Natural killer cell (primary cell): Measurements from ENCODE around the gene SLC38A3. TPM values are rescaled to one million over a fixed set of nuclear protein-coding genes. Genes with fewer than 3 reads are reported as not detected.

ENCODE experiments used
- ATAC-seq, 3 donors: fragments of 150-1000 bp in 2 of 3; fragments of 200-7000 bp in 1 of 3; cut with Tn5 transposase; 1 replicate in 1 of 3; 2 replicates in 2 of 3; pipeline ENCODE4 v1.10.0; 2021; ENCODE audit warnings: mild to moderate bottlenecking in 2 of 3, moderate library complexity in 2 of 3
- DNase-seq, 2 donors: peaks; one replicate each; pipeline versions ENCODE4 v3.0.0 to v3.0.0-alpha.2; 2013 to 2021; ENCODE audit warnings: mixed read lengths in 1 of 2
- H3K27ac ChIP-seq: one replicate; pipeline ENCODE4 v1.5.1; 2013; ENCODE audit warnings: mild to moderate bottlenecking, low read length
- H3K27me3 ChIP-seq: one replicate; pipeline ENCODE4 v1.6.1; 2013; ENCODE audit warnings: low read length; ENCODE audit not compliant: control insufficient read depth, insufficient read depth
- H3K36me3 ChIP-seq: one replicate; pipeline ENCODE4 v1.6.1; 2013; ENCODE audit warnings: low read length; ENCODE audit not compliant: control insufficient read depth, insufficient read depth
- H3K4me1 ChIP-seq: one replicate; pipeline ENCODE4 v1.6.1; 2013; ENCODE audit warnings: low read length; ENCODE audit not compliant: control insufficient read depth, insufficient read depth
- H3K4me3 ChIP-seq: one replicate; pipeline ENCODE4 v1.5.1; 2013; ENCODE audit warnings: low read length
- H3K9me3 ChIP-seq: one replicate; pipeline ENCODE4 v1.6.1; 2013; ENCODE audit warnings: low read length; ENCODE audit not compliant: control insufficient read depth, insufficient read depth
- H3K27ac Mint-ChIP-seq, 2 donors: one replicate each; pipeline ENCODE4 v1.8.0; 2022; ENCODE audit warnings: mild to moderate bottlenecking in 2 of 2, mixed read lengths in 2 of 2, moderate library complexity in 1 of 2
- H3K27me3 Mint-ChIP-seq, 2 donors: one replicate each; pipeline ENCODE4 v1.8.0; 2022; ENCODE audit warnings: low read depth in 2 of 2, mixed read lengths in 2 of 2
- H3K36me3 Mint-ChIP-seq: one replicate; pipeline ENCODE4 v1.8.0; 2022; ENCODE audit warnings: mixed read lengths
- H3K4me1 Mint-ChIP-seq, 2 donors: one replicate each; pipeline ENCODE4 v1.8.0; 2022; ENCODE audit warnings: mixed read lengths in 2 of 2
- H3K4me3 Mint-ChIP-seq: one replicate; pipeline ENCODE4 v1.8.0; 2022; ENCODE audit warnings: mild to moderate bottlenecking, moderate library complexity, mixed read lengths
- H3K9me3 Mint-ChIP-seq, 2 donors: one replicate each; pipeline ENCODE4 v1.8.0; 2022; ENCODE audit warnings: mixed read lengths in 2 of 2
- WGBS: methylation state at CpG from one replicate; pipeline ENCODE4 v1.1.7; 2013; ENCODE audit warnings: missing lambda C conversion rate; ENCODE audit not compliant: insufficient coverage; 5-methylcytosine and 5-hydroxymethylcytosine counted together
- intact Hi-C: fragments of 100-400 bp; cut with micrococcal nuclease; formaldehyde crosslinking; loops from one replicate; pipeline ENCODE4 v1.14.2; 2022
- total RNA-seq, 4 donors: library from RNA; stranded (reverse); fragments of 120-200 nt in 1 of 4; gene quantifications; one replicate each; pipeline versions ENCODE4 v1.2.3 to v1.2.4, GENCODE V29; 2013 to 2022
- TF ChIP-seq, protein P1 (sequence below): fragments of 200-600 bp; IDR thresholded peaks from one replicate; pipeline ENCODE4 v1.8.0; 2022; ENCODE audit warnings: antibody characterized with exemption

Gene SLC38A3
- total RNA-seq, 3 donors from 2014 or later (not counting 1 experiment from before 2014, with no cell fraction given): 0.82 TPM; not detected in 2

DNA sequence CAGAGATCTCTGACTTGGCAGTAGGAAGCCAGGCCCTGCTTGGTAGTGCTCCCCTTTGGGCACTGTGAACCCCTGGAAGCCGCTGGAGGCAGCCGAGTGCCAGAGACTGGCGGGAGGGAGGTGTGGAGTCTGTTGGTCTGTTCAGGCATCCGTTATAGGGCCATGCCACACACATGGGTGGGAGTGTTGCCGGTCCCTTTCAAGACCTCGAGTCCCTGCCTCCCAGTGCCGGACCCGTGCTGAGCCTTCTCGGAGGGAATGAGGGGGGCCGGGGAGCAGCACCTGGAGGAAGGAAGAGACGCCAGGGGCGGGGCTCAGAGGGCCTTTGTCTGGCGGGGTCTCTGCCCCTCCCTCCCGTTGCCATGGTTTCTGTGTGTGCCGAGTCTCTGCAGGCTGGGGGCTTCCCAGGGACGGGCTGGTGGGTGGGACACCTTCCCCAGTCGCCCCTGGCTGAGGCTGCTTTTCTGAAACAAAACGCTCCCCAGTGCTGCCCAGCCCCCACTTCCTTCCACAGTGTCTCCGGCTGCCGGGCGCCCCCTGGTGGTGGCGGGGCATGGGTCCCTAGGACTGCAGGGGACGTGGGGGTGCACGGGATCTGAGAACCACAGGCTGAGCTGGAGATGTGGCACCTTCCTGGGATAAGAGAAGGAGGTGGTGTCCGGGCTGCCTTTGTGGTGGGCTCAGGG lies 40.9 kb downstream of the SLC38A3 start:
- Histone ChIP-seq H3K27me3 (no peaks in the 10 kb centered on the region), H3K36me3 (peaks cover 19% of the 10 kb centered on the region), H3K27ac (peak overlapping the region; percentile 85), H3K4me3 (peak overlapping the region; percentile 24), H3K4me1 (peaks cover 100% of the 10 kb centered on the region), H3K9me3 (no peaks in the 10 kb centered on the region)
- H3K27ac Mint-ChIP-seq: peak overlapping the region; percentile 95
- 1% methylated on average over 24 of the region's 25 CpGs for WGBS
- no peaks in the 10 kb centered on the region for H3K36me3 Mint-ChIP-seq
- intact Hi-C loops: loop anchor here (1.0 kb wide), 5 partner anchors 8 to 52 kb away; no protein-coding TSS in a partner anchor
- TF ChIP-seq, protein P1, sequence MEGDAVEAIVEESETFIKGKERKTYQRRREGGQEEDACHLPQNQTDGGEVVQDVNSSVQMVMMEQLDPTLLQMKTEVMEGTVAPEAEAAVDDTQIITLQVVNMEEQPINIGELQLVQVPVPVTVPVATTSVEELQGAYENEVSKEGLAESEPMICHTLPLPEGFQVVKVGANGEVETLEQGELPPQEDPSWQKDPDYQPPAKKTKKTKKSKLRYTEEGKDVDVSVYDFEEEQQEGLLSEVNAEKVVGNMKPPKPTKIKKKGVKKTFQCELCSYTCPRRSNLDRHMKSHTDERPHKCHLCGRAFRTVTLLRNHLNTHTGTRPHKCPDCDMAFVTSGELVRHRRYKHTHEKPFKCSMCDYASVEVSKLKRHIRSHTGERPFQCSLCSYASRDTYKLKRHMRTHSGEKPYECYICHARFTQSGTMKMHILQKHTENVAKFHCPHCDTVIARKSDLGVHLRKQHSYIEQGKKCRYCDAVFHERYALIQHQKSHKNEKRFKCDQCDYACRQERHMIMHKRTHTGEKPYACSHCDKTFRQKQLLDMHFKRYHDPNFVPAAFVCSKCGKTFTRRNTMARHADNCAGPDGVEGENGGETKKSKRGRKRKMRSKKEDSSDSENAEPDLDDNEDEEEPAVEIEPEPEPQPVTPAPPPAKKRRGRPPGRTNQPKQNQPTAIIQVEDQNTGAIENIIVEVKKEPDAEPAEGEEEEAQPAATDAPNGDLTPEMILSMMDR: peak; percentile 98
- no peaks in the 10 kb centered on the region for H3K9me3 Mint-ChIP-seq
- DNase-seq (peak; percentile 96 to 98), ATAC-seq (peak; percentile 76 to 92 (median 84))
- peak overlapping the region; percentile 86 for H3K4me3 Mint-ChIP-seq
- no peaks in the 10 kb centered on the region for H3K27me3 Mint-ChIP-seq
- H3K4me1 Mint-ChIP-seq: peaks cover 69 to 88% of the 10 kb centered on the region in 2 donors

DNA sequence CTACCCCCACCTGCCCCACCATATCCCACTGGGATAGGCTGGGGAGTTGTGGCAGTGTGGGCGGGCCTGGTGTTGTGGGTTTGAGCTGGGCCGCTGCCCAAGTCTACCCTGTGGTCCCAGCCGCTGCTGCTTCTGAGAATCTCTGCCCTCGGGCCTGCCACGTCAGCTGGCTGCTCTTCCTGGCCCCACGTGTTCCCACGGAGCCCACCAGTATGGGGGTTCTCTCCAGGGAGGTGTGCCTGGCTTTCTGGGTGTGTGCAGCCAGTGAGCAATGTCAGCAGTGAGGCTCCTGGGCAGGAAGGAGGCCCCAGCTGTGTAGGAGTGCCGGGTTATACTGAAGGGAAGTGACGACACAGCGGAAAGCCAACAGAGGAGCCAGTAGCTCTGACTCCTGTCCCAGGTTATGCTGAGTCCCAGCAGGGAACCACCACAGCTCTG lies 41.5 kb downstream of the SLC38A3 start:
- Histone ChIP-seq H3K27me3 (no peaks in the 10 kb centered on the region), H3K36me3 (peaks cover 21% of the 10 kb centered on the region), H3K27ac (peak overlapping the region; percentile 85), H3K4me1 (peaks cover 99% of the 10 kb centered on the region), H3K9me3 (no peaks in the 10 kb centered on the region), H3K4me3 (peak overlapping the region; percentile 24)
- Mint-ChIP-seq H3K27ac (peak overlapping the region; percentile 95), H3K36me3 (no peaks in the 10 kb centered on the region), H3K4me3 (peak overlapping the region; percentile 86), H3K27me3 (no peaks in the 10 kb centered on the region), H3K4me1 (peaks cover 69 to 88% of the 10 kb centered on the region in 2 donors), H3K9me3 (no peaks in the 10 kb centered on the region)
- intact Hi-C loops: loop anchor here (1.0 kb wide), 5 partner anchors 8 to 52 kb away; no protein-coding TSS in a partner anchor
- TF ChIP-seq, protein P1: peak; percentile 52
- ATAC-seq: peak; percentile 74 to 83 (median 76)
- peak; percentile 64 to 92 for DNase-seq
- WGBS: 2% methylated on average over 10 of the region's 10 CpGs

GRCh38 chr3:50248387-50248786 lies 43.3 kb downstream of the SLC38A3 start:
- peaks cover 38% of the 10 kb centered on the region for H3K36me3 ChIP-seq
- H3K36me3 Mint-ChIP-seq: no peaks in the 10 kb centered on the region
- intact Hi-C loops: no loop called here
- TF ChIP-seq, protein P1: no peak
- no peaks in the 10 kb centered on the region for H3K27me3 Mint-ChIP-seq
- WGBS: 54% methylated on average over 3 of the region's 3 CpGs
- H3K4me1 ChIP-seq: peaks cover 99% of the 10 kb centered on the region
- H3K4me3 Mint-ChIP-seq: peak overlapping the region; percentile 10
- H3K9me3 Mint-ChIP-seq: no peaks in the 10 kb centered on the region
- peak overlapping the region; percentile 41 for H3K27ac ChIP-seq
- no peak for DNase-seq
- H3K27ac Mint-ChIP-seq: peak overlapping the region; percentile 95
- H3K27me3 ChIP-seq: no peaks in the 10 kb centered on the region
- no peak overlapping the region for H3K4me3 ChIP-seq
- no peaks in the 10 kb centered on the region for H3K9me3 ChIP-seq
- no peak for ATAC-seq
- H3K4me1 Mint-ChIP-seq: peaks cover 55 to 79% of the 10 kb centered on the region in 2 donors
